Suprapubic skin (tissue), 3 donors: ENCODE results near the gene GIMAP6.

Source experiments
- POLR2AphosphoS5 ChIP-seq, 3 donors: sonication (generic); formaldehyde crosslinking; IDR thresholded peaks; one replicate each; pipeline ENCODE4 v1.6.1; 2017; ENCODE audit warnings: antibody characterized with exemption in 3 of 3
- TF ChIP-seq, protein P1 (sequence below), 2 donors: fragments of 200-600 bp in 1 of 2; fragments of 450-650 bp in 1 of 2; sonication (generic) in 1 of 2; IDR thresholded peaks; one replicate each; pipeline ENCODE4 v1.5.1; 2016 to 2019; ENCODE audit warnings: antibody characterized with exemption in 2 of 2, mild to moderate bottlenecking in 1 of 2, moderate library complexity in 1 of 2

GRCh38 chr7:150594805-150595204, 37.4 kb downstream of the GIMAP6 start:
- TF ChIP-seq, protein P1, sequence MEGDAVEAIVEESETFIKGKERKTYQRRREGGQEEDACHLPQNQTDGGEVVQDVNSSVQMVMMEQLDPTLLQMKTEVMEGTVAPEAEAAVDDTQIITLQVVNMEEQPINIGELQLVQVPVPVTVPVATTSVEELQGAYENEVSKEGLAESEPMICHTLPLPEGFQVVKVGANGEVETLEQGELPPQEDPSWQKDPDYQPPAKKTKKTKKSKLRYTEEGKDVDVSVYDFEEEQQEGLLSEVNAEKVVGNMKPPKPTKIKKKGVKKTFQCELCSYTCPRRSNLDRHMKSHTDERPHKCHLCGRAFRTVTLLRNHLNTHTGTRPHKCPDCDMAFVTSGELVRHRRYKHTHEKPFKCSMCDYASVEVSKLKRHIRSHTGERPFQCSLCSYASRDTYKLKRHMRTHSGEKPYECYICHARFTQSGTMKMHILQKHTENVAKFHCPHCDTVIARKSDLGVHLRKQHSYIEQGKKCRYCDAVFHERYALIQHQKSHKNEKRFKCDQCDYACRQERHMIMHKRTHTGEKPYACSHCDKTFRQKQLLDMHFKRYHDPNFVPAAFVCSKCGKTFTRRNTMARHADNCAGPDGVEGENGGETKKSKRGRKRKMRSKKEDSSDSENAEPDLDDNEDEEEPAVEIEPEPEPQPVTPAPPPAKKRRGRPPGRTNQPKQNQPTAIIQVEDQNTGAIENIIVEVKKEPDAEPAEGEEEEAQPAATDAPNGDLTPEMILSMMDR (IDR thresholded peaks at IDR 0.05), result no peak
- no peak for TF ChIP-seq POLR2AphosphoS5 (IDR thresholded peaks at IDR 0.05)
